Muscle of back (tissue), 11 donors: ENCODE results near the gene DAPP1. TPM values are rescaled to one million over a fixed set of nuclear protein-coding genes. Genes with fewer than 3 reads are reported as not detected.

Experiments
- DNase-seq, 3 donors: peaks; one replicate each; pipeline versions ENCODE4 v3.0.0 to v3.0.0-alpha.2; 2013
- polyA plus RNA-seq, 10 donors: library from polyadenylated mRNA; unstranded; fragments of 120-200 nt; gene quantifications; one replicate each; pipeline ENCODE4 v1.2.1, GENCODE V29; 2013; ENCODE audit not compliant: insufficient read length in 10 of 10

The DAPP1 gene
- polyA plus RNA-seq, 10 donors, result 0.87 to 3.0 (median 1.8) TPM

GRCh38 chr4:99915449-99915848, 98.8 kb downstream of the DAPP1 start:
- no peak for DNase-seq

GRCh38 chr4:99917575-99917974, 100.9 kb downstream of the DAPP1 start:
- DNase-seq, result no peak

- no peak for DNase-seq
Observed at GRCh38 chr4:99918656-99919055, 102.0 kb downstream of the DAPP1 start.

Other genes with a start within 250 kb of the DAPP1 start
- gene MTTP, start 242.0 kb upstream of the DAPP1 start, polyA plus RNA-seq, result 1 to 10 TPM in 5 of 10 donors, under 1 TPM in 5; 0.58 to 2.3 (median 1.0) TPM
- gene C4orf54, start 159.0 kb upstream of the DAPP1 start, polyA plus RNA-seq, result 100 to 1,000 TPM in 4 of 10 donors, 10 to 100 TPM in 6; 54.8 to 134 (median 91.4) TPM
- gene LAMTOR3, start 77.6 kb downstream of the DAPP1 start, polyA plus RNA-seq, result 10 to 100 TPM; 33.9 to 46.9 (median 38.7) TPM
- gene DNAJB14, start 129.8 kb downstream of the DAPP1 start, polyA plus RNA-seq, result 10 to 100 TPM; 16.0 to 26.6 (median 21.8) TPM
- gene H2AZ1, start 133.4 kb downstream of the DAPP1 start, polyA plus RNA-seq, result 100 to 1,000 TPM; 153 to 289 (median 194) TPM